ENCODE measurements around the gene NRP1.
"Not testable (repeated sequence)": the region's sequence is repeated elsewhere in the genome, so short reads cannot be mapped to it uniquely, and the experiment has no call there.

The NRP1 gene

DNA sequence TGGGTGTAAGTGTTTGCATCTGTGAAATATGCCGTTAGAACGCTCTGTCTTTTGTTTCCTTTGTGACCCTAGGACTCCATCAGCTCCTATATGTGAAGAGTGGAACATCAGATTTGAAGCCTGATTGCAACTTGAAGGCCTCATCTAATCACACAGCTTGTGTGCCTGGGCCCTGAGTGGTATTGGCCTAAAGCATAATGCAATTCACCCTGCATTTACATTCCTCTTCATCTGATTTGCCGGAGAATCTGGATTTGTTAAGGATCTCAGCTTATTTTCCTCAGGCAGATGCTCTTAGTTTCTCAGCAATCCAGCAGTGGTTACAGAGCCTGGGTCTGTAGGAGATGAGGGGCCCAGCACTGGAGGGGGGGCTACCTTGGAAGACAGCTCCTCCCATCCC lies 193.2 kb downstream of the NRP1 start:
- FAIRE-seq: no peak

DNA sequence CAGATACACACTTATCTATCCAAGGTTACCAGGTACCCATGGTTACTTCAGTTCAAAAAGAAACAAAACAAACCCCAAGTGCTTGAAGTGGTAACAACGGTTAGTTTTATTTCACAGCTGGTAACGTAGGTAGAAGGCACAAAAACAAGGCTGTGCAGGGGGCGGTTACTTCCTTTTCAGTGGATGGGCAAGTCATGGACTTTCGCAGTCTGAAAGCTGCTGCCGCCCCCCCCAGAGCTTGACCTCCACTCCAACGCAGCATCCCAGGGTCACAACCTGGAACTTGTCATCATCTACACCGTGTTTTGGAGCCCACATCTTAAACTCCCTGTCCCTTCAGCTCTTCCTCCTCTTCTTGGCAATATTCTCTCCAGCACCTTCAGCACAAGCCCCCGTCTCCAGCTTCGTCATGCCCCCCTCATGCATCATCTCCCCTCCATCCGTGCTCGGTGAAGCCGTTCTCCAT lies 195.3 kb downstream of the NRP1 start:
- no peak for FAIRE-seq

- FAIRE-seq: not testable (repeated sequence)
Measured at GRCh38 chr10:33138686-33139085, 195.8 kb downstream of the NRP1 start.

GRCh38 chr10:33137356-33138005 lies 197.0 kb downstream of the NRP1 start:
- FAIRE-seq: no peak

DNA sequence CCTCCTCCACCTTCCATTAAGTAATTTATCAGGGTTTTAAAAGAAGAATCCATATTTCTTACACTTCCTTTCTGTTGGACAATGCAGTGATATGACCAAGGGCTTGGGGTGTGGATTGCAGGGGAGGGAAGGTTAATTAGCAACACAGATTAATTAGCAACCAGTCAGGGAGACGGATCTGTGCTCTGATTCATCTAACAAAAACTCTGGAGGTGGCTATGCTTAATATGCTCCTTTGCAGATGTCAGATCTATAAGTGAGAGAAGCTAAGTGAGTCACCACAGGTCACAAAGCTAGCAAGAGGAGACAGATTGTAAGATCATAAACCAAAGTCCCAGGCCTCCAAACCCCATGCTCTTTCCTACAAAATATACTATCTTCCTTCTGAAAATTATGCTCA lies 197.7 kb downstream of the NRP1 start:
- FAIRE-seq: no peak

GRCh38 chr10:33136271-33136670 lies 198.2 kb downstream of the NRP1 start:
- FAIRE-seq: no peak

GRCh38 chr10:33134011-33134751 lies 200.3 kb downstream of the NRP1 start:
- no peak for FAIRE-seq

DNA sequence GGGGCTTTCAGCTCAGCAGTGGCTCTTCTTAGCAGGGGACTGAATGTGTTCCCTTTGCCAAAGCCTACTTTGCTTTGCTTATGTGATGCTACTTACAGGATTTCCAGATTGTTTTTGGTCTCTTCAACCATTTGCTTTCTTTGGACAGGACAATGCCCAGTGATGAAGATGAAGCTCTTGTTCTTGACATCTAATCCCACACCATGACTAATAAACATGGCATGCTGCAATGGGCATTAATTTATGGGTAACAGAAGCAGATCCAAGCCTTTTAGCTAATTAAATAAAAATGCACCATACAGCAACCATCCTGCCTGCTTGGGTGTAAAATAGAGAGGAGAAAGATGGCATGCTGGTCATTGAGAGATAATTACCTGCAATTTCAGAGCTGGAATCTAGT lies 200.9 kb downstream of the NRP1 start:
- FAIRE-seq: no peak

DNA sequence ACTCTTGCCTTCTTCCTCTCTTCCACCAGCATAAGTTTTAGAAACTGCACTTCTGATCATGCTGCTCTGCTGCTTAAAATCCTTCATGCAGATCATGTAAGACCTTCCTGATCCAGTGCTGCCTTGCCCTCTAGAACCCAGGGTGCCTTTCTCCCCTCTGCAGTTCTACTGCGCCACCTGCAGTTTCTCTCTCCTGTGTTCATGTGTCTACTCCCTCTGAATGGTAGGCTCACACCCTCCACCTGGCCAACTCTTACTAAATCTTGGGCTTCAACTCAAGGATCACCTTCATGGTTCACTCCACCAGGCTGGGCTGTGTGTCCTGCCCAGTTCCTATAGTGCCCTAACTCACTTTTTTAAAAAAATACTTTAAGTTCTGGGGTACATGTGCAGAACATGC lies 201.8 kb downstream of the NRP1 start:
- FAIRE-seq: no peak

GRCh38 chr10:33129996-33130386 lies 204.5 kb downstream of the NRP1 start:
- FAIRE-seq: no peak

DNA sequence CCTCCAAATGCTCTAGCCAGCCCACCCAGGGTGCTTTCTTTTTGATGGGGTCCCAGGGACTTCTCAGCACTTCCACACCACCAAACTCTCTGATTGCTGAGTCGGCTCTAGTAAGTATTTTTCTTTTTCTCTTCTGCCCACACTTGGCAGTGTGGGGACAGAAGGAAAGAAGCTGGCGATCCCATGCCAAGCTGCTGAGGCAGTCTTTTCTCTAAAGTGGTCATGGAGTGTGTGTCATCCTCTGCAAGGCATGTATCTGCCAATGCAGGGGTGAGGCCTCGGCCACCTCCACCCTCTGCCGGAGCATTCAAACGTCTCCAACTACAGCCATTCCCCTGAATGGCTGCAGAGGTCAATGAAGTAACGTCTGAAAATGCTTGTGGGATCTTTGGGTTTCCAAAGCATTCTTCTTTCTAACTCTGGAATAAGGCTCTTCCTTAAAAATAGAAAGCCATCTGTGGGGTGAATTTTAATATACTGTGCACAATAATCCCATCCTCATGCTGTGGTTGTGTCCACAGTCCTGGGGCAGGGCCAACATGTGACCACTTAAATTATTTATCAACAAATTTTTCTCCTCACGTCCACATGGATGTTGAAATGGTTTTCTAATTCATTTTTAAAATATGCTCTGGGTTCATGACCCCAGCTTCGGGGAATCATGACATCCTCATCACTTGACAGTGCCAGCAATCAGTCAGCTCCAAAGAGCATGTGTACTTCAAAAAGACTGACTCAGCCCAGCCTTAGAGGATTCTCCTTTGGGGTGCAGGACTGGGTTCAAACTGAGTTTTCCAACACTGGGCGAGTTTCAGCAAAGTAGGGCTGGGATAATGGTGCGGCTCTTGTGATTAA lies 205.1 kb downstream of the NRP1 start:
- FAIRE-seq: no peak

GRCh38 chr10:33127622-33128021 lies 206.8 kb downstream of the NRP1 start:
- FAIRE-seq: no peak
